Upper lobe of left lung (tissue), 6 donors: ENCODE data around the gene RASAL2. TPM values are rescaled to one million over a fixed set of nuclear protein-coding genes. Genes with fewer than 3 reads are reported as not detected.
"Not testable (repeated sequence)": the region's sequence is repeated elsewhere in the genome, so short reads cannot be mapped to it uniquely, and the experiment has no call there.

Experiments used
- ATAC-seq, 2 donors: fragments of 200-7000 bp; cut with Tn5 transposase; one replicate each; pipeline ENCODE4 v1.9.1; 2022; ENCODE audit warnings: mild to moderate bottlenecking in 2 of 2, moderate library complexity in 2 of 2; ENCODE audit not compliant: low FRiP score in 2 of 2
- DNase-seq, 2 donors: peaks; one replicate each; pipeline ENCODE4 v3.0.0-alpha.2; 2019 to 2020
- H3K27ac ChIP-seq, 4 donors: fragments of 200-600 bp; sonication (generic); one replicate each; pipeline ENCODE4 v1.5.1; 2016 to 2019
- H3K27me3 ChIP-seq, 4 donors: fragments of 200-600 bp; sonication (generic); one replicate each; pipeline ENCODE4 v1.5.1; 2017 to 2019
- H3K36me3 ChIP-seq, 4 donors: fragments of 200-600 bp; sonication (generic); one replicate each; pipeline ENCODE4 v1.5.1; 2016 to 2019
- H3K4me1 ChIP-seq, 4 donors: fragments of 200-600 bp; sonication (generic); one replicate each; pipeline ENCODE4 v1.5.1; 2018 to 2019
- H3K4me3 ChIP-seq, 4 donors: fragments of 200-600 bp; sonication (generic); one replicate each; pipeline ENCODE4 v1.5.1; 2017 to 2019; ENCODE audit warnings: mild to moderate bottlenecking in 2 of 4, moderate library complexity in 1 of 4
- H3K9me3 ChIP-seq, 4 donors: fragments of 200-600 bp; sonication (generic); one replicate each; pipeline ENCODE4 v1.5.1; 2018 to 2019
- CTCF ChIP-seq, 6 experiments: fragments of 450-650 bp in 4 of 6; fragments of 200-600 bp in 2 of 6; sonication (generic) in 2 of 6; IDR thresholded peaks; one replicate each; pipeline ENCODE4 v1.5.1; 2016 to 2019; ENCODE audit warnings: antibody characterized with exemption in 6 of 6
- EP300 ChIP-seq, 4 donors: sonication (generic); formaldehyde crosslinking; IDR thresholded peaks; one replicate each; pipeline ENCODE4 v1.5.1; 2017; ENCODE audit warnings: antibody characterized with exemption in 4 of 4, control low read depth in 2 of 4
- POLR2A ChIP-seq, 4 donors: fragments of 450-650 bp; IDR thresholded peaks; one replicate each; pipeline ENCODE4 v1.5.1; 2016 to 2017; ENCODE audit warnings: antibody characterized with exemption in 4 of 4, mild to moderate bottlenecking in 2 of 4
- POLR2AphosphoS5 ChIP-seq, 2 donors: sonication (generic); formaldehyde crosslinking; IDR thresholded peaks; one replicate each; pipeline ENCODE4 v1.5.1; 2017; ENCODE audit warnings: antibody characterized with exemption in 2 of 2
- WGBS, 2 donors: methylation state at CpG; one replicate each; pipeline ENCODE4 v1.1.5; 2017 to 2018; 5-methylcytosine and 5-hydroxymethylcytosine counted together
- total RNA-seq, 6 donors: library from RNA; depleted of rRNA in 4 of 6; stranded (reverse); fragments of >200 nt in 4 of 6; gene quantifications; one replicate each; pipeline versions ENCODE4 v1.1.0 to v1.2.1, GENCODE V29; 2016 to 2021
- donor health status: DM: no; HTN: no; CAD: no; lungs with moderate emphysema.
- donor health status: DM: no; HTN: yes; CAD: no; lungs with severe emphysema.

The RASAL2 gene
- total RNA-seq, 6 donors from 2014 or later: 24.7 to 59.0 (median 41.6) TPM

GRCh38 chr1:178243890-178244289 lies 150.0 kb downstream of the RASAL2 start:
- WGBS, 2 donors: 75 to 92% methylated on average over 2 of the region's 2 CpGs
- no peak overlapping the region for H3K27ac ChIP-seq
- TF ChIP-seq POLR2AphosphoS5 (IDR thresholded peaks at IDR 0.05) (no peak), CTCF (IDR thresholded peaks at IDR 0.05) (no peak), POLR2A (IDR thresholded peaks at IDR 0.05) (no peak), EP300 (IDR thresholded peaks at IDR 0.05) (no peak)
- peaks cover 0 to 12% (median 7%) of the 10 kb centered on the region in 4 donors for H3K9me3 ChIP-seq
- no peaks in the 10 kb centered on the region for H3K36me3 ChIP-seq
- H3K27me3 ChIP-seq: no peaks in the 10 kb centered on the region
- H3K4me1 ChIP-seq: peaks cover 0 to 6% (median 3%) of the 10 kb centered on the region in 4 donors
- DNase-seq (no peak), ATAC-seq (no peak)
- H3K4me3 ChIP-seq: no peak overlapping the region

- H3K27ac ChIP-seq, ATAC-seq, H3K4me1 ChIP-seq, H3K4me3 ChIP-seq, H3K27me3 ChIP-seq, H3K36me3 ChIP-seq, DNase-seq: not testable (repeated sequence)
- WGBS, 2 donors: 89 to 97% methylated on average over 3 of the region's 3 CpGs
- peaks cover 0 to 16% (median 8%) of the 10 kb centered on the region in 4 donors for H3K9me3 ChIP-seq
Measured at GRCh38 chr1:178248284-178248683, 154.4 kb downstream of the RASAL2 start.

GRCh38 chr1:178253581-178253980 lies 159.7 kb downstream of the RASAL2 start:
- not testable (repeated sequence) for ATAC-seq, H3K4me1 ChIP-seq, H3K4me3 ChIP-seq, H3K27me3 ChIP-seq, H3K27ac ChIP-seq, H3K9me3 ChIP-seq, DNase-seq, H3K36me3 ChIP-seq
- WGBS, 2 donors: 91 to 97% methylated on average over 3 of the region's 3 CpGs

- Histone ChIP-seq H3K27ac (no peak overlapping the region), H3K27me3 (no peaks in the 10 kb centered on the region), H3K4me3 (no peak overlapping the region), H3K9me3 (peaks cover 0 to 4% (median under 1%) of the 10 kb centered on the region in 4 donors), H3K4me1 (no peaks in the 10 kb centered on the region), H3K36me3 (no peaks in the 10 kb centered on the region)
- DNase-seq (no peak), ATAC-seq (no peak)
- no peak for TF ChIP-seq EP300 (IDR thresholded peaks at IDR 0.05)
- TF ChIP-seq POLR2AphosphoS5 (IDR thresholded peaks at IDR 0.05): no peak
- TF ChIP-seq CTCF (IDR thresholded peaks at IDR 0.05): no peak
- TF ChIP-seq POLR2A (IDR thresholded peaks at IDR 0.05): no peak
Measured at GRCh38 chr1:178254433-178254832, 160.5 kb downstream of the RASAL2 start.

- Histone ChIP-seq H3K9me3 (peaks cover 0 to 4% (median 0%) of the 10 kb centered on the region in 4 donors), H3K4me1 (peaks cover 0 to 15% (median 6%) of the 10 kb centered on the region in 4 donors), H3K36me3 (no peaks in the 10 kb centered on the region), H3K27ac (no peak overlapping the region), H3K27me3 (no peaks in the 10 kb centered on the region), H3K4me3 (no peak overlapping the region)
- TF ChIP-seq EP300 (IDR thresholded peaks at IDR 0.05) (no peak), POLR2AphosphoS5 (IDR thresholded peaks at IDR 0.05) (no peak), POLR2A (IDR thresholded peaks at IDR 0.05) (no peak), CTCF (IDR thresholded peaks at IDR 0.05) (no peak)
- no peak for DNase-seq
- ATAC-seq: no peak
- 49 to 62% methylated on average over 3 of the region's 3 CpGs for WGBS, 2 donors
Measured at GRCh38 chr1:178258536-178258935, 164.6 kb downstream of the RASAL2 start.

- H3K9me3 ChIP-seq: no peaks in the 10 kb centered on the region
- no peak overlapping the region for H3K4me3 ChIP-seq
- H3K36me3 ChIP-seq: no peaks in the 10 kb centered on the region
- ATAC-seq: no peak
- H3K27ac ChIP-seq: peak overlapping the region in 1 of 4 donors; percentile 38
- peaks cover 0 to 15% (median 8%) of the 10 kb centered on the region in 4 donors for H3K4me1 ChIP-seq
- no peak for TF ChIP-seq POLR2A (IDR thresholded peaks at IDR 0.05)
- TF ChIP-seq CTCF (IDR thresholded peaks at IDR 0.05): no peak
- no peak for TF ChIP-seq EP300 (IDR thresholded peaks at IDR 0.05)
- no peak for TF ChIP-seq POLR2AphosphoS5 (IDR thresholded peaks at IDR 0.05)
- no peaks in the 10 kb centered on the region for H3K27me3 ChIP-seq
- DNase-seq: no peak
- 41 to 46% methylated on average over 3 of the region's 3 CpGs for WGBS, 2 donors
Measured at GRCh38 chr1:178262120-178262500, 168.2 kb downstream of the RASAL2 start.
